Stimulated activated CD4-positive, alpha-beta T cell treated with anti-CD3 and anti-CD28 coated beads, TNF-alpha, amount 100 ng/mL, for 4 hours (primary cell): Measurements from ENCODE around the gene PKD1.

ENCODE experiments used
- DNase-seq, 3 experiments: peaks; one replicate each; pipeline ENCODE4 v3.0.0-alpha.2; 2020; ENCODE audit warnings: low read depth in 3 of 3

The PKD1 gene

DNA sequence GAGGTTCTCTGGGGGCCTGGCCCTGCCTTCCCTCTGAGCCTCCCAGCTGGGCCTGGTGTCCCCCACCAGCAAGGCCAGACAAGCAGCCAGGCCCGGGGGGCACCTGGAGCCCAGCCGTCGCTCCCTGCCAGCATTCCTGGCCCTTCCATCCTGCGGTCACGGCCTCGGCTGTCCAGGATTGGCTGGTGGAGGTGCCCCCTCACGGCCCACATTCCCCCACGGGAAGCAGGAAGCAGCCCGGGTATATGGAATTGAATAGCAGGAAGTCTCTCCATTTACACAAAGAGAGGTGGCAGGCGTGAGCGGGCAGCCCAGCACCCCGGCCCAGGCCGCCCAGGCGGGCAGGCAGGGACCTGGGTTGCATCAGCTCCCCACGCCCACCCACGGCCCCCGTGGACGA lies 34.4 kb upstream of the PKD1 start:
- DNase-seq, result no peak

DNA sequence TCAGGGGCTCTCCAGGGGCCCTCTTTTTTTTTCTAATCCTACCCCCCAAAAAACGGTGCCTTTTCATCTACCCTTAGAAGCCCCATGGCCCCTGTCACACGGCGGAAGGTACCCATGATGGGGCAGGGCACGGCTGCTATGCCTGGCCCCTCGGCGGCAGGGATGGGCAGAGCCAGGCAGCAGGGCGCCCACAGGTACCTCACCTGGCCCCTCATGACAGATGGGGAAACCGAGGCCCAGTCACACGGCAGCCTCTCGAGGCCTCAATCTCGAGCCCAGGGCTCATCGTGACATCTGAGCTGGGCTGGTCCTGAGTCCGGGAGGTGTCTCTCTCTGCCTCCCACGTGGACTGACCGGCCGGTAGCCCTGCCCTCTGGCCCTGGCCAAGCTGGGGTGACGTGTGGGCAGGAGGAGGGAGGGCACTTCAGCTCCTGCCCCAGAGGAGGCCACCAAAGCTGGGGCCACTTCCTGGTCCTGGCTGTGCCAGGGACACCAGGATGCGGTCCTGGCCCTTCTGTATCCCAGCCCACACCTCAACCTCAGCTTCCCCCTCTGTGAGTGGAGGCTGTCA lies 31.5 kb upstream of the PKD1 start:
- DNase-seq, result no peak

DNA sequence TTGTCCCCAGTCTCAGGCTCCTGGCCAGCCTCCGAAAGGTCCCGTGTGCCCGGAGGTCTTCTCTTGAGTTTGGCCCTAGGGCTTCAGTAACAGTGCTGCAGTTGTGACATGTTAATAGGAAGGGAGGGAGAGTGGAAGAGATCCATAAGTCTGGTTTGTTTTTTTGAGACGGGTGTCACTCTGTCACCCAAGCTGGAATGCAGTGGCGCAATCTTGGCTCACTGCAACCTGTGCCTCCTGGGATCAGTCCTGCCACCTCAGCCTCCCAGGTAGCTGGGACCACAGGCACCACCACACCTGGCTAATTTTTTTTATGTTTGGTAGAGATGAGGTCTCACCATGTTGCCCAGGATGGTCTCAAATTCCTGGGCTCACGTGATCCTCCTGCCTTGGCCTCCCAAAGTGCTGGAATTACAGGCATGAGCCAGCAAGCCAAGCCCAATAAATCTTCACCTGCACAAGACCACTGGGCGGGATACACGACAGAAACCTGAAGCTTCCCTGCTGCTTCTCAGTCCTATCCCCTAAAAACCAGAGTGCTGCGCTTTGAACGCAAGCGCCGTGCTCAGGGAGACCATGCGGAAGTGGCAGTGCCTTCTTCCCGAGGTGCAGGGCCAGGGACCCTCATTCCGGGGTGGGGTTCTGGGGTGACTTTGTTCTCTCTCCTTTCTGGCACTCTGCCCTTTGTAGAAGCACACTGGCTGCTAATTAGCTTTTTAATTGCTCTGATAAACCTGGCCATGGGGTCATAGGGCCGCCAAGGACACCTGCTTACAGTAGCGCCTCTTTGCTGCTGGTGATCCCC lies 30.8 kb upstream of the PKD1 start:
- DNase-seq, result no peak

DNA sequence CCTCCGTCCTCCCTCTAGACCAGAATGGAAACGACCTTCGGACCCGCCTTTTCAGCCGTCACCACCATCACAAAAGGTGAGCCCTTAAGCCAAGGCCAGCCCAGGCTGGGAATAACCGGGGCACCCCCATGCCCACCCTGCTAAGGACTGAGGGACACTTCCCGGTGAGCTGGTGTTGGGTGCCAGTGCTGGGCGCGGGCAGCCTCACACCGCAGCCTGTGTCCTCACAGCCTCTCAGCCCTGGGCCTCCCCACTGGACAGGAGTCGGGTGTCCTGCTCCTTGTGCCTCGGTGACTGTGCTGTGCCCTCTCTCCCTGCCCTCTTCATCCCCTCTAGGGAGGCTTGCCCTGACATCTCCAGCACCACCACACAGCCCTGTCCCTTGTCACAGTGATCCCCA lies 30.2 kb upstream of the PKD1 start:
- no peak for DNase-seq

DNA sequence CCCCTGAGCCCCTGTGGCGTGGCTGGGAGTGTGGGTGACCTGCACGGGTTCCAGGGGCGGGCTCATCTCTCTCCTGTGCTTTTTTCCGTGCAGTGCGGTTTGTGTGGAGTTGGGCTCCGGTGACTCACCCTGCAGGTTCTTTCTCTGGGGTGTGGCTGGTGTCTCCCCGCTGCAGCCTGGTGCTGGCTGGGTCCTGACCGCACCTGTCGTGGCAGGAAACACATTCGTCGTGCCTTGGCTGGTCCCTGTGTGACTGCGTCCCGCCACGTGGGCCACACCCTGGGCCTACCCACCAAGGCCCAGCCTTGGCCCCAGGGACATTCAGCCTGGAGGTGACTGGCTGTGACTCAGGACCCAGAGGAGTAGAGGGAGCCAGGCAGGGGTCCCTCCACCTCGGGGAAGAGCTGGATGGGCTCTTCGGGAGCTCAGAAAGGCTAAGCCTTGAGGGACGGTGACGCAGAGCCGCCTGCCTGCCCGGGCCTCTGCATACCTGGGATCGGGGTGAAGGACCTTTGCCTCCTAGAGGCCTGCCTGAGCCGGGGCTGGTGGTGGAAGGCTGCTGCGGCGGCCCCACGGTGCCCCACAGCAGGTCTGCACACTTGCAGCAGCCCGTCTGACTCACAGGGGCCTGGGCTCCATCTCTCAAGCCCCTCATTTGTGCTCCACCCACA lies 27.6 kb upstream of the PKD1 start:
- no peak for DNase-seq

DNA sequence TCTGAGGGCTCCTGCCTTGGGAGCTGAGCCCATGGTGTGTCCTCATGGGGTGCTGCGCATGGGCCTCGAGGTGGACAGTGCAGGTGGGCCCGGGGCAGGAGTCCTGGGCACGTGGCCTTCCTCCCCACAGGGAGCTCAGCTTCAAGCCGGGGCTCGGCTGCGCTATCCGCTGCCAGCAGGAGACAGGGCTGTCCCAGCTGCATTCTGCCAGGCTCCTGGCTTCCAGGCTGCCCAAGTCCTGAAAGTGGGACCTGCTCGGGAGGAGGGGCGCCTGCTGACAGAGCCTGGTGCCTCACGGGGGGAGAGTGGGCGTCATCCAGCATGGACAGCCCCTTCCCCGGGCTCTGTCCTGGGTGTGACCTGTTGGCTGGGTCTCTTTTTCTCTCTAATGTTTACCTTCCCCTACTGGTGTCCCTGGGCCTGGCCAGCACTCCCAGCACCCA lies 27.0 kb upstream of the PKD1 start:
- DNase-seq, result no peak

DNA sequence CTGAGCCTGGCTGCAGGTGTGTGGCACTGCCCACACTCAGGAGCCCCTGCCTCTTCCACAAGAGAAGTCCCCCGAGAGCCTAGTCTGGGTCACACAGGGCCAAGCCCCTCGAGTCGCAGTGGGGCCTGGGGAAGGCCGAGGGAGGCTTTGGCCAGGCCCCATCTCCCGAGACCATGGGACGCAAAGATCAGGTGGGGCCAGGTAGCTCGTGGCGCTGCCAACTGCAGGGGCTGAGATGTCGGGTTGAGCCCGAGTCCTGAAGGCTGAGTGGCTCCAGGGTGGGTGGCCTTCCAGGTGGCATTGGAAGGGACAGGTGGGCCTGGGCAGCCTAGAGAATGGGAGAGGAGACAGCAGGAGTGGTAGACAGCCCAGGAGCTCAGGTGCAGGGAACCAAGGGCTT lies 26.2 kb upstream of the PKD1 start:
- no peak for DNase-seq

DNA sequence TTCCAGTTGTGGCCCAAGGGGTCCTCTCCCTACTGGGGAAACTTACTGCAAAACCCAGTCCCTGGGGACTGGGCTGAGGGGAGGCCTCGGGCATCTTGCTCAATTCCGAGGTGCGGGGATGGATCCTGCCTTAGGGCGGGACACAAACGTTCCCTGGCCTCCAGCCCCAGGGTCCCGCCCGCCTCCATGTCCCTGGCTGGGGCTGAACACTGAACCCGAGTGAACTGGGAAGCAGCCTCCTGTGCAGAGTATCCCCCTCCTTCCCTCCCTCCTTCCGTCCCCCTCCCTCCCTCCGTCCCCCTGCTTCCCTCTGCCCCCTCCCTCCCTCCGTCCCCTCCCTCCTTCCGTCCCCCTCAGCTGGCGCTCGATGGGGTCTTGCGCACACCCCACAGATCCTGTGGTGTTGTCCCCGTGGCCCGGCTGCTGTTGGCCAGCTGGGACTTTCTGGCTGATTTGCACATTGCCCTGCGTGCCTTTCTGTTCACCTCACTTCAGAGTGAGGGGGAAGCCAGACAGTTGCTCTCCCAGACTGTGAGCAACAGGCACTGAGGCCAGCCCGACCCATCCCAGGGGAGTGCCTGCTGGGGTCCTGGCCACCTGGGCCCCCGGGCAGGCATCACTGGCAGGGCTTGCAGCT lies 25.3 kb upstream of the PKD1 start:
- DNase-seq, result no peak

DNA sequence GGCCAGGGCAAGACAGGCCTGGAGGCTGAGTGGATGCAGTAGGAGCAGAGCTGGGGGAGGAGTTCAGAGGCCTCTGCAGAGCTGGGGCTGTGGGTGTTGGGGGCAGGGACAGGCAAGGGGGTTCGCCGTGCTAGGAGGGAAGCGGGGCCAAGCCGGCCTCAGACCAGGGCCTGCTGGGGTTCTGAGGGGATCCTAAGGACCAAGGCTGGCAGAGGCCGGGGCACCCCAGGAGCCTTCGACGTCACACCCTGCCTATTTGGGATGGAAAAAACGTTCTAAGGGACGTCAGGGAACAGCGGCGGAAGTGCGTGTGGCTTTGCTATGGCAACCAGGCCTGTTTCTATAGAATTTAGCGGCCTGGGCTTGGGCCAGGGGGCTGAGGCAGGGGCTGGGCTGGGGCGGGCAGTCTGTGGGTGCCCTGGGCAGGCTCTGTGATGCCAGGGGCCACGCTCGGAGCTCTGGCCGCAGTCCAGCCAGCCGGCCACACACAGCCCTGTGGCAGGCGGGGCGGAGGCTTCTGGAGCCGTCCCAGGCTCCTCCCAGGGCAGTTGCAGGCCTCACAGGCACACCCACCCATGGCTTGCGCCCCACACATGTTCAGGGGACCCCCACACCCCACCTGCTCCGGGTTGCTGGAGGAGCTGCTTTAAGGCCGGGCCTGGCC lies 23.6 kb upstream of the PKD1 start:
- no peak for DNase-seq

DNA sequence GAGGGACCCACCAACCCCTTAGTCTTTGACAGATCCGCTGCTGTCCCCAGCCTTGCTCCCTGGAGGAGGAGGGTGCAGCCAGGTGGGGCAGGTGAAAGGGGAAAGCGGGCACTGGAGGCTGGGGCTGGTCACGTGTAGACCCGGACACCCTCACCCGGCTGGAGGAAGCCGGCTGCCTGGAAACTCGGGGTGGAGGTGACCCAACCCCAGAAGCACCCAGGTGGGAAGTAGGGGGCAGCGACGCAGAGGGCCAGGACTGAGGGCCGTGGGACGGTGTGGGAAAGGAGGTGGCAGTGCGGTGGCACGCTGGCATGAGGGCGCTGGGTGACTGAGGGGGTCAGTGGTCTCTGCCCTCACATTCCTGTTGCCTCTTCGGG lies 22.6 kb upstream of the PKD1 start:
- no peak for DNase-seq

DNA sequence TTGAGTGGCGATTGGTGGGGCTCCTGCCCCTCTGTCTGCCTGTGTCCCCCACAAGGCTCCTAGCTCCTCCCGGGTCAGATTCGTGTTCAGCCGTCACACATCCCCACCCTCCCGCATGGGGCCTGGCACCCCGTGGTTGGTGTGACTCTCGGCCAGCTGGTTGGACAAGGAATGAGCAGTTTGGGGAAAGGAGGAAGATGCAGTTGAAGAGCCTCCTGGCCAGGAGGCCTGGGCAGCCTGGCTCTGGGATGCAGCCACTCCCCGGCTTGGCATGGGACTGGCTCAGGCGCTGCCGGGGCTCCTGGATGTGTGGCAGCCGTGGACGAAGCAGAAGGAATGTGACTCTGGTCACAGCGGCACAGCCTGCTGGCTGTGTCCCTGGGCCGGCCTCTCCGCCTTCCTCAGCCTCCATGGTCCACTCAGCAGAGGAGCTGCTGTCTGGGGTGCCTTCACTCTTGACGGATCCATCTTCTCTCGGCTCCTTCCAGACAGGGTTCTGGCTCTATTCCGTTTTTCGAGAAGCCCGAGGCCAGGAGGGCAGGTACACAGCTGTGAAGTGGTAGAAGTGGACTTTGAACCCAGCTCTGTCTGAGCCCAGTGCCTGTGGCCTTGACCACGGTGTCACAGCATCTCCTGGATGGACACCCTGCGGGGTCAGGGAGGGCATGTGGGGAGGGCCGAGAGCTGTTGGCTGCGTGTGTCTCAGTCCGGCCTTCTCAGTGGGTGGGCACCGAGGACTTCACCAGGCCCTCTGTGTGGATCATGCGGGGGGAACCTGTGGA lies 22.0 kb upstream of the PKD1 start:
- no peak for DNase-seq

DNA sequence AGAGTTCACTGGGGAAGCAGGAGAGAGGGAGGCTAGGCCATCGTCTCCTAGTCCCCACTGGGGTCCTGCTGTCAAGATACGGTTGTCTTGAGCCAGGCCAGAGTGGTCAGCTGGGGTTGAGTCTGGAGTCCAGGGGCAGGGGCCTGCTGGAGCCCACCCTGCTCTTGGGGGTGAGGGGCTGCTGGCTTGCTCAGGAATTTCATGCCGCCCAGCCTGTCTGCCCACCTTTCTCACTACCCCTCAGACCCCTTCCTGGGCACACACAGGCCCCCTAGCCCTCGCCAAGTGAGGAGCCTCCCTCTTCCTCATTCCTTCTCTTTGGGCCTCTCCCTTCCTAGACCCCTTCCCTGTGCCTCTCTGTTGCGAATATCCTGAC lies 21.1 kb upstream of the PKD1 start:
- no peak for DNase-seq

DNA sequence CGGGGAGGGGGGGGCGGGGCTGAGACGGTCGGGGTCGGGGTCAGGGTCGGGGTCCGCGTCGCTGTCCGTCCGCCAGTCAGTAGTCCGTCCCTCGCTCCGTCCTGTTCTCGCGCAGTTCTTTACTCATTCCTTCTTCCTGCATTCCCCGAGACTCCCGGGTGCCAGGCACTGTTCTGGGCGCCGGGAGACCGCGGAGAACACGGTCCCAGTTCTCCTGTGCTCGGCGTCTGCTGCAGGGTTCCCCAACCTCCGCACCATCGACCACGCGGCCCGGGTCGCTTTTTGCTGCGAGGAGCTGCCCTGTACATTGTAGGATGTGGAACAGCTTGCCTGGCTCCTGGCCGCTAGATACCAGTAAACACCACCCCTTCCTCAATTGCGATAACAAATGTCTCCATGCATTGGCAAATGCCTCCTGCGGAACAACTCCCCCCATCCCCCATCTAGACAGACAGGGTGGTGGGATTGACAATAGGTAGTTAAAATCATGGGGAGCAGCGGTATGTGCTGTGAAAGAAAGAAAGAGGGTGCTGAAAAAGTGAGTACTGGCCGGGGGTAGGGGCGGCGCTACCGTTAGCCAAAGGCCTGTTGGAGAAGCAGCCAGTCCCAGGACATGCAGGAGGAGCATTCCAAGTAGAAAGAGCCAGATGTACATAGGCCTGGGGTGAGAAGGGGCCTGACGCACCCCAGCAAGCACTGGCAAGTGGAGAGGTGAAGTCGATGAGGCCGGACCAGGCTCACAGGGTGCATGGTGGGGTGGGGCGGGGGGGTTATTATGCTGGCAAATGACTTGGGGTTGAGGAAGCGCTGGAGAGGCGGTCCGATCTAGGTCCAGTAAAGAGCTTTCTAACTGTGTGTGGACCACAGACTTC lies 20.5 kb upstream of the PKD1 start:
- DNase-seq, result no peak

DNA sequence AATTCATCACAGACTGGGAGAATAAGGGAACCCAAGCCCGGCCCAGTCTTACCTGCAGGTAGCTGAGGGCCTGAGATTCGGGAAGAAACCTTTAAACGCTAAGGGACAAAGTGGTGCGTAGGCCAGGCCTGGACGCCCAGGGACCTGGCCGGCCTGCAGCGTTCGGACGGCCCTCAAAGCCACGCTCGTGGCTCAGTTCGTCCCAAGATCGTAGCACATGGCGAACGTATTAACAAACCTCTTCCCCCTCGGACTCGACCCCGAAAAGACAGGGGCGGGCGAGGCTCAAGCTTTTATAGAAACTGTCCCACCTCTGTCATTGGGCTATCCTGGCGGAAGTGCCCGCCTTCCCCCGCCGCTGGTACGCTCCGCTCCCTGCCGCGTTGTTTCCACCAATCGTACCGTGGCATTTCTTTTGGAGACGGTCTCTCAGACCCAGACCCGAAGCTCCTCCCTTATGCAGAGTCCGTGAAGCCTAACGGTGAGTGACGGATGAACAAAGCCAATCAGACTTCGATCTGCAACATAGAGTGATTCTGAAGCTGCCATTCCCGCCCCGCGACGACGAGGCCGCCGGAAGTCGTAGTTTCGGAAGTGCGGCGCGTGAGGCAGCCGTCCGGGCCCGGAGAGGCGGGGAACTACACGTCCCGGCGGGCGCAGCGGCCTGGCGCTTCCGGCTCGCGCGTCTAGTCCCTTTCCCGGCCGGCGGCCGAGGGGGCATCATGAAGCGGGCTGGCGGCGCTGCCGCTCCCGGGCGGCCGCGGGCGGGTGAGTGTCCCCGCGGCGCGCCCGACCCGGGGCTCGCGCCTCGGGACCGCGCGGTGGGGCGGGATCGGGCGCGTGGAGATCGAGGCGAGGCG lies 19.6 kb upstream of the PKD1 start, which contains the start of gene TRAF7:
TRAF7 (plus strand) TSS at position 692 of the 860 bp plus-strand sequence. CDS start 8,139 bp downstream, outside the sequence.
- DNase-seq, result peak; percentile 89 to 94 (median 93)

DNA sequence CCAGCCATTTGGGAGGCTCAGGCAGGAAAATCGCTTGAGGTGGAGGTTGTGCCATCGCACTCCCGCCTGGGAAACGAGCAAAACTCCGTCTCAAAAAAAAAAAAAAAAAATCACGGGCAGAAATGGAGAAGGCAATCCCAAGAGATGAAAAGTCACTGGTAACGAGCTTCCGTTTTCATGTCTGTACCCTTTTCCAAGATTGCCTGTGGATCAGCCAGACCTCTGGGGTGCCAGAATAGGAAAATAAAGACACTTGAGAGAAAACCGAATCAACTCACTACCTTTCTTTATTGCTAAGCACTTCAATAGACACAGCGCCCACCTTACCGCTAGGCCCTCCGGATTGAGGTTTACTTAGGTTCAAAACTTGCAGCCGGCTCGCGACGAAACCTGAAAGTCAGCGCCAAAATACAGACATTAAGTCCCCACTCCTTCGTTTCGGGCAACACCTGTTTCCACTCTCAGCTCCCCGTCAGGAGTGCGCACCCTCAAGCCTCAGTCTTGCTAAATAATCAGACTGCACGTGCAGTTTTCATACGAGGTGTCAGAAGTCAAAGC lies 18.9 kb upstream of the PKD1 start:
- DNase-seq, result no peak

DNA sequence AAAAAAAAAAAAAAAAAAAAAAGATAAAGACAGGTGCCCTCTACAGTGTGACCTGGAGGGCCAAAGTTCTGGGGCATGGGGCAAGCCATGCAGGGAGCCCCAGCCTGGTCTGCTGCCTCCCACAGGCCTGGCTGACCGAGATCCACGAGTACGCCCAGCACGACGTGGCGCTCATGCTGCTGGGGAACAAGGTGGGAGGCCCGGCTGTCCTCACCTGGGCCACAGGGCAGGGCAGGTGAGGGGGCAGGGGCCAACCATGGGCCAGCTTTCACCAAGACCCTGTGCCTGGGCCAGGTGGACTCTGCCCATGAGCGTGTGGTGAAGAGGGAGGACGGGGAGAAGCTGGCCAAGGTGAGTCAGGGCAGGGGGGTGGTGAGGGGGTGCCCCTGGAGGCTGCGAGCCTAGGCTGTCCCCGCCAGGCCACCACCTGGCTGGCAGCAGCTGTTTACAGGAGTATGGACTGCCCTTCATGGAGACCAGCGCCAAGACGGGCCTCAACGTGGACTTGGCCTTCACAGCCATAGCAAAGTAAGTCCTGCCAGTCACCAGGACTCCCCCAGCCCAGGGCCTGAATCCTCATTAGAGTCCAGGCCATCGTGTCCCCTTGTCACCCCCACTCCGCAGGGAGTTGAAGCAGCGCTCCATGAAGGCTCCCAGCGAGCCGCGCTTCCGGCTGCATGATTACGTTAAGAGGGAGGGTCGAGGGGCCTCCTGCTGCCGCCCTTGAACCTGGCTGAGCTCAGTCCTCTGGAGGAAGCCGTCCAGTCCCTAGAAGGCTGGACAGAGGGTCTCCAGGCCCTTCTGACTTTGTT lies 17.2 kb upstream of the PKD1 start:
- DNase-seq, result peak in 1 of 3 experiments; percentile 25

DNA sequence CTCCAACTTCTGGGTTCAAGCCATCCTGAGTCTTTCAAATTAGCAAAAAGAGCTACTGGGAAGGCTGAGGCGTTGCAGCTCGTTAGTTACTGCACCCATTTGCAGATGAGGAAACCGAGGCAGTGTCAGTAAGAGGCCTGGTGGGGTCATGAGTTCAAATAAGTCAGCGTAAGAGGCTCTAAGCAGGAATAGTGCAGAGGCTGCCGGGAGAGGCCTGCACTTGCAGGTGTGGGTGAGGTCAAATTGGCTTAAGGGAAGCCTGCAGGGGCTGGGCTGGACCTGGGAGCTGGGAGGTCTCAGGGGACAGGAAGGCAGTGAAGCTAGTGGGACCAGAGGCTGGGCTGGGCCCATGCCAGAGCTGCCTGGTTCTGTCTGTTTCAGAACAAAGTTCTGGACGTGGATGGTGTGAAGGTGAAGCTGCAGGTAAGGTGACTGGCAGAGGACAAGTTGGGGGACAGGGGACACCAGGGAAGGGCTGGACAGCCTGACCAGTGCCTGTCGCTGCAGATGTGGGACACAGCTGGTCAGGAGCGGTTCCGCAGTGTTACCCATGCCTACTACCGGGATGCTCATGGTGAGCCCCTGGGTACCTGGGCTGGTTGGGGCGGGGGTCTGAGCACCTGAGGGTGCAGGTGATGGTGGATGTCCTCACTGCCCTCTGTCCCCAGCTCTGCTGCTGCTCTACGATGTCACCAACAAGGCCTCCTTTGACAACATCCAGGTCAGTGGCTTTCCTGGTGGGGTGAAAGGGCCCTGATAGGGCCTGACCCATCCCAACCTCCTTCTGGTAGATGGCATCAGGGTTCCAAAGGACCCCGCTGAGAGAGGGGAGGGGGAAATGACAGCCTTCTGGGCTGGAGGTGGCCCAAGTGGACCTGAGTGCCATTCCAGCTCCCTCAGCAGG lies 15.7 kb upstream of the PKD1 start:
- peak in 1 of 3 experiments; percentile 24 for DNase-seq
